Transverse colon (tissue), 3 donors: Measurements from ENCODE around the gene PKP1.

Experiments used
- EP300 ChIP-seq: sonication (generic); formaldehyde crosslinking; IDR thresholded peaks from one replicate; pipeline ENCODE4 v1.6.1; 2017; ENCODE audit warnings: antibody characterized with exemption, low read depth
- POLR2A ChIP-seq: fragments of 450-650 bp; IDR thresholded peaks from one replicate; pipeline ENCODE4 v1.6.1; 2016; ENCODE audit warnings: antibody characterized with exemption, mild to moderate bottlenecking, moderate library complexity
- POLR2AphosphoS5 ChIP-seq, 3 donors: sonication (generic); formaldehyde crosslinking; IDR thresholded peaks; one replicate each; pipeline ENCODE4 v1.6.1; 2016; ENCODE audit warnings: antibody characterized with exemption in 3 of 3

DNA sequence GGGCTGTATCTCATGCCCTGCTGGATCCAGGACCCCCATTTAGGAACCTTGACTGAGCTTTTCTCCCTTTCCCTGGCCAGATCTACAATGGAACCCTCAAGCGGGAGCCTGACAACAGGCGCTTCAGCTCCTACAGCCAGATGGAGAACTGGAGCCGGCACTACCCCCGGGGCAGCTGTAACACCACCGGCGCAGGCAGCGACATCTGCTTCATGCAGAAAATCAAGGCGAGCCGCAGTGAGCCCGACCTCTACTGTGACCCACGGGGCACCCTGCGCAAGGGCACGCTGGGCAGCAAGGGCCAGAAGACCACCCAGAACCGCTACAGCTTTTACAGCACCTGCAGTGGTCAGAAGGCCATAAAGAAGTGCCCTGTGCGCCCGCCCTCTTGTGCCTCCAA, 29.8 kb downstream of the PKP1 start:
- no peak for TF ChIP-seq EP300
- TF ChIP-seq POLR2A, result no peak
- TF ChIP-seq POLR2AphosphoS5 (IDR thresholded peaks at IDR 0.05), result no peak
